ENCODE data around the gene FAM234A.

FAM234A gene

GRCh38 chr16:301950-302349 lies 67.3 kb downstream of the FAM234A start:
- no peaks in the 10 kb centered on the region for H3K27me3 Mint-ChIP-seq (ENCODE audit: low read depth)
- H3K27ac Mint-ChIP-seq: no peak overlapping the region
- DNase-seq (ENCODE audit: low spot score): no peak
- peaks cover 8% of the 10 kb centered on the region for H3K36me3 Mint-ChIP-seq (ENCODE audit: low read depth)
- H3K4me3 Mint-ChIP-seq: no peak overlapping the region
- no peaks in the 10 kb centered on the region for H3K9me3 Mint-ChIP-seq
- no peaks in the 10 kb centered on the region for H3K4me1 Mint-ChIP-seq (ENCODE audit: low read depth)

GRCh38 chr16:303760-304505 lies 69.3 kb downstream of the FAM234A start:
- peaks cover 11% of the 10 kb centered on the region for H3K36me3 Mint-ChIP-seq (ENCODE audit: low read depth)
- H3K27ac Mint-ChIP-seq: no peak overlapping the region
- no peaks in the 10 kb centered on the region for H3K9me3 Mint-ChIP-seq
- H3K4me1 Mint-ChIP-seq (ENCODE audit: low read depth): no peaks in the 10 kb centered on the region
- no peak overlapping the region for H3K4me3 Mint-ChIP-seq
- DNase-seq (ENCODE audit: low spot score): no peak
- H3K27me3 Mint-ChIP-seq (ENCODE audit: low read depth): no peaks in the 10 kb centered on the region

- H3K9me3 Mint-ChIP-seq: no peaks in the 10 kb centered on the region
- H3K4me3 Mint-ChIP-seq: no peak overlapping the region
- H3K27me3 Mint-ChIP-seq (ENCODE audit: low read depth): no peaks in the 10 kb centered on the region
- DNase-seq (ENCODE audit: low spot score): no peak
- peaks cover 6% of the 10 kb centered on the region for H3K4me1 Mint-ChIP-seq (ENCODE audit: low read depth)
- peaks cover 17% of the 10 kb centered on the region for H3K36me3 Mint-ChIP-seq (ENCODE audit: low read depth)
- no peak overlapping the region for H3K27ac Mint-ChIP-seq
Observed at GRCh38 chr16:305916-306626, 71.5 kb downstream of the FAM234A start.

- peaks cover 6% of the 10 kb centered on the region for H3K4me1 Mint-ChIP-seq (ENCODE audit: low read depth)
- DNase-seq (ENCODE audit: low spot score): no peak
- H3K4me3 Mint-ChIP-seq: no peak overlapping the region
- no peak overlapping the region for H3K27ac Mint-ChIP-seq
- no peaks in the 10 kb centered on the region for H3K27me3 Mint-ChIP-seq (ENCODE audit: low read depth)
- H3K9me3 Mint-ChIP-seq: no peaks in the 10 kb centered on the region
- H3K36me3 Mint-ChIP-seq (ENCODE audit: low read depth): peaks cover 17% of the 10 kb centered on the region
Observed at GRCh38 chr16:306911-307370, 72.3 kb downstream of the FAM234A start.

GRCh38 chr16:307691-308312 lies 73.2 kb downstream of the FAM234A start:
- DNase-seq (ENCODE audit: low spot score): no peak
- Mint-ChIP-seq H3K36me3 (ENCODE audit: low read depth) (peaks cover 22% of the 10 kb centered on the region), H3K9me3 (no peaks in the 10 kb centered on the region), H3K27me3 (ENCODE audit: low read depth) (no peaks in the 10 kb centered on the region), H3K4me3 (no peak overlapping the region), H3K27ac (no peak overlapping the region), H3K4me1 (ENCODE audit: low read depth) (peaks cover 6% of the 10 kb centered on the region)

GRCh38 chr16:309476-309875 lies 74.9 kb downstream of the FAM234A start:
- no peak for DNase-seq (ENCODE audit: low spot score)
- no peaks in the 10 kb centered on the region for H3K9me3 Mint-ChIP-seq
- no peak overlapping the region for H3K4me3 Mint-ChIP-seq
- H3K27me3 Mint-ChIP-seq (ENCODE audit: low read depth): no peaks in the 10 kb centered on the region
- peaks cover 6% of the 10 kb centered on the region for H3K4me1 Mint-ChIP-seq (ENCODE audit: low read depth)
- peaks cover 25% of the 10 kb centered on the region for H3K36me3 Mint-ChIP-seq (ENCODE audit: low read depth)
- H3K27ac Mint-ChIP-seq: no peak overlapping the region

- no peaks in the 10 kb centered on the region for H3K9me3 Mint-ChIP-seq
- DNase-seq (ENCODE audit: low spot score): no peak
- H3K27me3 Mint-ChIP-seq (ENCODE audit: low read depth): no peaks in the 10 kb centered on the region
- peaks cover 13% of the 10 kb centered on the region for H3K4me1 Mint-ChIP-seq (ENCODE audit: low read depth)
- no peak overlapping the region for H3K4me3 Mint-ChIP-seq
- peaks cover 22% of the 10 kb centered on the region for H3K36me3 Mint-ChIP-seq (ENCODE audit: low read depth)
- H3K27ac Mint-ChIP-seq: no peak overlapping the region
Observed at GRCh38 chr16:311725-312124, 77.1 kb downstream of the FAM234A start.

- H3K27me3 Mint-ChIP-seq (ENCODE audit: low read depth): no peaks in the 10 kb centered on the region
- peaks cover 21% of the 10 kb centered on the region for H3K36me3 Mint-ChIP-seq (ENCODE audit: low read depth)
- H3K4me1 Mint-ChIP-seq (ENCODE audit: low read depth): peaks cover 32% of the 10 kb centered on the region
- no peak overlapping the region for H3K27ac Mint-ChIP-seq
- H3K4me3 Mint-ChIP-seq: no peak overlapping the region
- H3K9me3 Mint-ChIP-seq: no peaks in the 10 kb centered on the region
- no peak for DNase-seq (ENCODE audit: low spot score)
Observed at GRCh38 chr16:314351-314750, 79.7 kb downstream of the FAM234A start.

GRCh38 chr16:314795-315299 lies 80.2 kb downstream of the FAM234A start:
- H3K36me3 Mint-ChIP-seq (ENCODE audit: low read depth): peaks cover 24% of the 10 kb centered on the region
- H3K27me3 Mint-ChIP-seq (ENCODE audit: low read depth): no peaks in the 10 kb centered on the region
- H3K9me3 Mint-ChIP-seq: no peaks in the 10 kb centered on the region
- peaks cover 32% of the 10 kb centered on the region for H3K4me1 Mint-ChIP-seq (ENCODE audit: low read depth)
- no peak overlapping the region for H3K27ac Mint-ChIP-seq
- H3K4me3 Mint-ChIP-seq: no peak overlapping the region
- DNase-seq (ENCODE audit: low spot score): no peak

All from T-helper 2 cell treated with Interferon-gamma antibody and Interleukin-4, amounts not matched to agents 5 μg/mL and 100 μg/mL, for 36 hours (primary cell).